HG03354 (cell line): ENCODE measurements around the gene ABCC11.
"Not testable (repeated sequence)": the region's sequence is repeated elsewhere in the genome, so short reads cannot be mapped to it uniquely, and the experiment has no call there.

ENCODE experiments used
- ATAC-seq: cut with Tn5 transposase; IDR thresholded peaks from one replicate; pipeline ENCODE4 v1.9.1; 2021; ENCODE audit warnings: mild to moderate bottlenecking; ENCODE audit not compliant: unreplicated experiment, poor library complexity, severe bottlenecking

ABCC11 gene

GRCh38 chr16:48206594-48207242, 40.6 kb downstream of the ABCC11 start:
- ATAC-seq: no peak

- ATAC-seq: no peak
Measured at GRCh38 chr16:48204825-48205151, 42.6 kb downstream of the ABCC11 start.

GRCh38 chr16:48203974-48204824, 43.1 kb downstream of the ABCC11 start:
- ATAC-seq: no peak

- no peak for ATAC-seq
Measured at GRCh38 chr16:48201515-48202201, 45.7 kb downstream of the ABCC11 start.

GRCh38 chr16:48197294-48197693, 50.0 kb downstream of the ABCC11 start:
- no peak for ATAC-seq

- no peak for ATAC-seq
Measured at GRCh38 chr16:48194828-48195556, 52.3 kb downstream of the ABCC11 start.

DNA sequence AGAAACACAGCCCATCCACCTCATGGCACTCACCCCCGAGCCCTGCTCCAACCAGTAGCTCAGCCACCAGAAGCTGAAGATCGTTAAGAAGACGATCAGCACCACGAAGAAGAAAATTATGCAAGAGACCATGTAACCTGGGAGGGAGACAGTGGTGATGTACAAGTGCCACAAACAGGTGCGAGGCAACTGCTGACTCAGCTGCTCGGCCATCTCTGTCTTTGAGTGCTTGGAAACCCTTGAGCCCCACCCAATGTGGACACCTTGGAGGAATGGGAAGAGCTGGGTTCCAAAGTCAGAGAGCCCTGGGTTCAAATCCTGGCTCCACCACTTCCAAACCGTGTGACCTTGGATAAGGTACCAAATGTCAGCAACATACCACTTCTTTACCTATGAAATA, 53.5 kb downstream of the ABCC11 start:
- ATAC-seq: no peak

DNA sequence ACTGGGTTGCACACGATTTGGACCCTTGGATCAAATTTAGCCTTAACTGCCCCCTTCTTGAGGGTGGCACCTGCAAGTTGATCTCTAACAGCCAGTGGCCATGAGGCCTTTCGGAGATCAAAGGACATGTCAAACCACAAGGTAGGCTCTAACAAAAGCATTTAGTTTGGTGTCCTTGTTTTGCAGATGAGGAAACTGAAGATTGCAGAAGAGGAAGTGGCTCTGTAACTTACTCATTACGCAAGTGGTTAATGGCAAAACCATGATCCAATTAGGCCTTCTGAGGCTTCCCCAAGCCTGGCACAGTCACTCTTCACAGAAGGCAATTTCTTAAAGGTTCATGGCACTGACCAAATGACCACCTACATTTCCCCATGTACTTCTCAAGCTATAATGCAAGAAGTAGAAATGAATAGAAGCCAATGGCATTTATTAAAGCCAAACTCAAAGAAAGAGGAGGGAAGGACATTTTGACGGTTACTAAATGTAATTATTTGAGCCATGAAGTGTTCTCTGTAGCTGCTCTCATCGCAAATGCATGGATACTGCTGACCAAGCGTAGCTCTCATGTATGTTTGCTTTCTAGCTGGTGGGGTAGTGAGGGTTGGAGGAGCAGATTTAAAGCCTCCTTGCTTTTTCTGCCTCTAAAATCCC, 58.8 kb downstream of the ABCC11 start:
- ATAC-seq: peak; percentile 92

- no peak for ATAC-seq
Measured at GRCh38 chr16:48187779-48188178, 59.6 kb downstream of the ABCC11 start.

- no peak for ATAC-seq
Measured at GRCh38 chr16:48184681-48185080, 62.7 kb downstream of the ABCC11 start.

GRCh38 chr16:48182979-48183537, 64.3 kb downstream of the ABCC11 start:
- ATAC-seq: no peak

- not testable (repeated sequence) for ATAC-seq
Measured at GRCh38 chr16:48181746-48182520, 65.4 kb downstream of the ABCC11 start.

GRCh38 chr16:48180868-48181480, 66.4 kb downstream of the ABCC11 start:
- no peak for ATAC-seq

DNA sequence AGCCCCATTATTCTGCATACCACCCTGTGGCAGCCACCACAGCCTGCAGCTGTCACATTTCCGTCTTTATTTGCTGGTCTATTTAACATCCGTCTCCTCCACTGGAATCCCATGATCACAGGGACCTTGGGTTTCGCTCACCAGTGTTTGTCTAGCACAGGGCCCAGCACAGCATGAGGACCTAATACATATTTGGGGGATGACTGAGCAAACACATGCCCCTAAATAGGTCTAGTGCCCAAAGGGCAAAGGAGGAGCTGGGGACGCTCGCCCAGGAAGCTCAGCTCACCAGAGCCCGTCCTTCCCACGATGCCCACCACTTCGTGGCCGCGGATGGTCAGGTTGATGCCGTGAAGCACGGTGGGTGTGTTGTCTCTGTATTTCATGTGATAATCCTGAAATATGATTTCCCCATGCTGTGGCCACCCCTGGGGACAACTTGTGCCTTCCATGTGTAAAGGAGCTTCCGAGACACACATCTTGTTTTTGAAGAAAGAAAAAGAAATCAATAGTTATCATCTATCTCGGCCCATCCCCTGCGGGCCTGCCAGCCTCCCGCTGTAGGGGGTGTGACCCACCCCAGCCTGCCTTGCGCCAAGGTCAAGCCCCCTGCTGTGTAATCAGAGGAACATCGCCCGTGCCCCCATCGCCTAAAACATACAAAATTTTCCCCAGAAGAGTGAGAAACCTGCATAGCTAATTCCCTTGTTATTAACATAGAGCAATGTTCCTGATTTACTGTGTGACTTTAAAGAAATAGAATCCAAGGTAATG, 70.5 kb downstream of the ABCC11 start:
- ATAC-seq: no peak

- ATAC-seq: no peak
Measured at GRCh38 chr16:48173889-48174288, 73.5 kb downstream of the ABCC11 start.

- no peak for ATAC-seq
Measured at GRCh38 chr16:48172682-48173081, 74.7 kb downstream of the ABCC11 start.

- no peak for ATAC-seq
Measured at GRCh38 chr16:48169896-48170295, 77.4 kb downstream of the ABCC11 start.

DNA sequence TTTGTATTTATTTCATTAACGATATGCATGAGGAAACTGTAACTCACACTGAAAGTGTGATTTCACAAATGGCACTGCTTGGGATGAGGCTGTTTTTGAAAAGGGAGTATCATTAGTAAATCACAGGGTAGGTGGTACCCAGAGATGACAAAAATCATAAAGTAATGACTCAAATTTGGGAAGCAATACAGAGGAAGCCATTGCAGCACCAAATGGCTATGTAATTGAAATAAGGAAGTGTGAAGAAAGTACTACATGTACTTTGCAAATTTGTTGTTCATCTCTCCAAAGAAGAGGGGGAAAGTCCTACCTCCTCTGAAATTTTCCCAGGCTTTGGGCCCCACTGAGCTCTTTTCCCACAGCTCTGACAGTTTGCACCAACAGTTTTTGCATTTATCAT, 79.3 kb downstream of the ABCC11 start:
- no peak for ATAC-seq
